Stimulated activated naive CD8-positive, alpha-beta T cell treated with anti-CD3 and anti-CD28 coated beads, Interleukin-15, Interleukin-2, amounts not matched to agents 100 ng/mL and 50 ng/mL, for 24 hours (primary cell): ENCODE data around the gene GANAB.
A peak's percentile ranks its signal among the peaks of the same experiment; 100 is the strongest.
"Not testable (repeated sequence)": the region's sequence is repeated elsewhere in the genome, so short reads cannot be mapped to it uniquely, and the experiment has no call there.

Experiments
- H3K27ac Mint-ChIP-seq: one replicate; pipeline ENCODE4 v1.8.0; 2021; ENCODE audit warnings: mild to moderate bottlenecking, mixed read lengths
- H3K27me3 Mint-ChIP-seq: one replicate; pipeline ENCODE4 v1.8.0; 2021; ENCODE audit warnings: mixed read lengths
- H3K36me3 Mint-ChIP-seq: one replicate; pipeline ENCODE4 v1.8.0; 2021; ENCODE audit warnings: low read depth, mixed read lengths
- H3K4me1 Mint-ChIP-seq: one replicate; pipeline ENCODE4 v1.8.0; 2021; ENCODE audit warnings: low read depth, mixed read lengths
- H3K4me3 Mint-ChIP-seq: one replicate; pipeline ENCODE4 v1.8.0; 2021; ENCODE audit warnings: mild to moderate bottlenecking, mixed read lengths
- H3K9me3 Mint-ChIP-seq: one replicate; pipeline ENCODE4 v1.8.0; 2021; ENCODE audit warnings: mixed read lengths

The GANAB gene

DNA sequence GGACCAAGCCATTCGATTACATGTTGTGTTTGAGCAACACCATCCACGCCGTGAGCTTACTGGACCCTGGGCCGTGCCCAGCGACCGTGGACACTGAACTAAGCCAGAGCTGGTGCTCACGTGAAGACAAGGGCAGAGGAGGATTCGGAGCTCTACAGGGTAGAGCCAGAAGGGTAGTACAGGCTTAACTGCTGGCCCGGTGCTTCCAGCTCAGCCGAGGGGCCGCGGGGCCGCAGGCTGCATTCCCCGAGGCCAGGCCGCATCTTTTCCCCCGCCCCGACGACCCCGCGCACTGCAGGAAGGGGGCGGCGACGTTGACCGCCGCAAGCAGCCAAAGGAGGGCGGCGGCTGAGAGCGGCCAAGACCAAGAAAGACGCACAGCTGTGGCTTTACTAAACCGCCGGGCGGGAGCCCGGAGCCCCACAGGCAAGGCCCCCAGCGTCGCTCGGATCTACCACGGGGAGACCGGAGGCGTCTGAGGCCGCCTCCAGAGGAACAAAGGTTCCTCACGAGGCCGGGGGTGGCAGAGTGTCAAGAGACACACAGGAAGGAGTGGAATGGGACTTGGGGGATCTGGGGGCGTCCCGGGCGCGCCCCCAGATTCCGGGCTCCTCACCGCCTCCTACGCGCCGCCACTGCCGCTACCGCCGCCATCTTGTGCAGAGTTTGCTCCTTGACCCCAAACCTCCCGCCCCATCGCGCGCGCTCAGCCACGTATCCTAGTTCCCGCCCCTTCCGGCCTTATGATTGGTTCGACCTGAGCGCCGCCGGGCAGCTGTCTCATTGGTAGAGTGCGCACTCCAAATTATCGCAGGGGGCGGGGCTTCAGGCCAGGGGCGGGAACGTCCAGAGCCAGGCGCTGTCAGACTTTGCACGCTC lies at the start of gene GANAB:
TSS of gene GANAB (minus strand) at position 668 of the 879 bp plus-strand sequence. CDS start at position 654, 14 bp downstream.
- Mint-ChIP-seq H3K27ac (peak within 1 kb of the TSS; percentile 99), H3K4me3 (peak within 1 kb of the TSS; percentile 100), H3K4me1 (peaks cover 42% of the 10 kb centered on the region), H3K27me3 (no peaks in the 10 kb centered on the region), H3K36me3 (peaks cover 27% of the 10 kb centered on the region), H3K9me3 (no peaks in the 10 kb centered on the region)

DNA sequence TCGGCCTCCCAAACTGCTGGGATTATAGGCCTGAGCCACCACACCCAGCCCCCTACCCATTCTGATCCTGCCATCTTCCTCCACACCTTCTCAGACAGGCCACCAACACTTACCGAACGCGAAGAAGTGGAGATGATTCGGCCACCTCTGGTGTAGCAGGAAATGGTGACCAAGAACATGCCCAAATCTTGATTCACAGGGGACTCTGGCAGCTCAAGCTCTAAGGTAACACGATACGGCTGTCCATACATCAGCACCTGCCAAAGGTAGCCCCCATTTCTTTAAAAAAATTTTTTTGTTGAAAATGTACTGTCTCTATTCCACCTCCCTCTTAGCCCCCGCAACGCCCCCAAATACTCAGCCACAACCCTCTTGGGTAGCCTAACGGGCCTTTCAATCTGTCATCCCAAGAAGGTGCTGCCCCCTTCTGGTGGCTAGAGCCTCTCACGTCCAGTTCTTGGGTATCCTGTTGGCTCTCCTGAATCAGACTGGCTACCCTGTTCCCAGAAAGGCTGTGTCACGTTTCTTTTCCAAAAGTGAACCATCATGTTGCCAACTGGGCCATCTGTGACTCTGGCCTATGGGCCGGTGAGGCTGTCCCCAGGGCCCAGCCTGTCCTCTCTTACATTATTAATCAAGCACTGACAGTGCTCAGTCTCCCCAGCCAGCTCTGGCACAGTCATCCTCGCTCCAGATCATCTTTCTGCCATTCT lies 48.2 kb upstream of the GANAB start:
- H3K4me1 Mint-ChIP-seq: peaks cover 7% of the 10 kb centered on the region
- no peak overlapping the region for H3K27ac Mint-ChIP-seq
- peaks cover 23% of the 10 kb centered on the region for H3K36me3 Mint-ChIP-seq
- H3K4me3 Mint-ChIP-seq: no peak overlapping the region
- no peaks in the 10 kb centered on the region for H3K9me3 Mint-ChIP-seq
- no peaks in the 10 kb centered on the region for H3K27me3 Mint-ChIP-seq

DNA sequence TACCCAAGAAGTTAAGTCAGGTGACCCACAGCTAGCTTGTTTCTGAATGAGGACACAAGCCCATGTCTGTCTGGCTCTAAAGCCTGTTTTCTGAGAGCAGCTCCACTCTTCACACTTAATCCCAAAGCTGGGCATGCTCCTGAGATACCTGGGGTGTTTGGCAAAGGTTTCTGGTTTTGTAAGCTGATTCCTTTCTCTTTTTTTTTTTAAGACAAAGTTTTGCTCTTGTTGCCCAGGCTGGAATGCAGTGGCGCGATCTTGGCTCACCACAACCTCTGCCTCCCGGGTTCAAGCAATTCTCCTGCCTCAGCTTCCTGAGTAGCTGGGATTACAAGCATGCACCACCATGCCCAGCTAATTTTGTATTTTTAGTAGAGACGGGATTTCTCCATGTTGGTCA lies 47.2 kb upstream of the GANAB start:
- H3K4me3 Mint-ChIP-seq, H3K27ac Mint-ChIP-seq, H3K9me3 Mint-ChIP-seq, H3K27me3 Mint-ChIP-seq, H3K4me1 Mint-ChIP-seq: not testable (repeated sequence)
- peaks cover 24% of the 10 kb centered on the region for H3K36me3 Mint-ChIP-seq

DNA sequence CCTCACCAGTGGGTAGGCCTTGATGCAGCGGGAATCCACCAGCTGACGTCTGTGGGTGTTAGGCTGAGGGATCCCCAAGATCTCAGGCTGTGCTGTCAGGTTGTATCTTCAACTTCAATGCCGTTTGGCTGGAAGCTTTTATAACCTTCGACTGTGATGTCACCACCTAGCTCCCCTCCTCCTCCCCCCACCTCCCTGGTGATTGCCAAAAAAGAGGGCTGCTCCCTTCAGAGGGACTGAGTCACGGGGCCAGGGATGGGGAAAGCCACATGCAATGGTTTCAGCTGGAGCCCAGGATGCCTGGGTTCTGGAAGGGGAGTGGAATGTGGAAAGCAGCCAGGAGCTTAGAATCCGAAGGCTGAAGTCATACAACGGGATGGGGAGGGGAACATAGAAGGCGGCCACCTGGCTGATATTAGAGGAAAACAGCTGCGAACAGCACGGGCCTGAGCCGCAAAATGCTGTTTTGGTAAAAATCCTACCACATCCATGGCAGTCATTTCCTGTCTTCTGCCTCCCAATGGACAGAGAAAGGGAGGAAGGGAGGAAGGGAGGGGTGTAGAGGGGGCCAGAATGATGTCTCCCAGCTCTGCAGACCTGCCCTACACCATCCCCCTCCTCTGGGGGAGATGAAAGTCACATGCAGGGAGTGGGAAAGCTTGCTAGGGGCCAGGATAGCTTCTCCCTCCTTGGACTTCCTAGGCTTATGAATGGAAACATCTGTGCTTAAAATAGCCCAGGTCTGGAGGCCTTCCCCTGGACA lies 43.2 kb upstream of the GANAB start, which contains the start of gene LRRN4CL:
TSS of gene LRRN4CL (minus strand) at position 110 of the 763 bp plus-strand sequence. CDS start 1,022 bp downstream, outside the sequence.
- no peaks in the 10 kb centered on the region for H3K9me3 Mint-ChIP-seq
- peaks cover 23% of the 10 kb centered on the region for H3K36me3 Mint-ChIP-seq
- H3K4me1 Mint-ChIP-seq: peaks cover 2% of the 10 kb centered on the region
- H3K27me3 Mint-ChIP-seq: peaks cover 9% of the 10 kb centered on the region
- H3K4me3 Mint-ChIP-seq: no peak within 1 kb of the TSS
- no peak within 1 kb of the TSS for H3K27ac Mint-ChIP-seq

DNA sequence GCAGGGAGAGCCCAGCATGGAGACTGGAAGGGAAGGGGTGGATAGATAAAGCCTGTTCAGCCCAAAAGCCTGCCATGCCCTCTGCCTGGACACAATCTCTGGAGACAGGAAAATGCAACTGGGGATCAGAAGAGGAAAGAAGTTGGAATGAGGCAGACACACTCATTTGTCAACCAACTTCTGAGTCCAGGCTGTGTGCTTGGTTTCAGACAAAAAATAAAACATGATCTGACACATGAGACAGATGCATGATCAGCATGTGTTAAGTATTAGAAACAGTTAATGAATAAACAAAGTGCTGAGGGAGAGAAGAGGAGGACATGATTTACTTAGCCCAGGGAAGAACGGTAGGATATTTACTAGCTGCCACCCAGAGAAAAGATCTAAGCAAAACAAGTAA lies 42.1 kb upstream of the GANAB start:
- Mint-ChIP-seq H3K4me1 (no peaks in the 10 kb centered on the region), H3K27ac (no peak overlapping the region), H3K27me3 (peaks cover 9% of the 10 kb centered on the region), H3K9me3 (no peaks in the 10 kb centered on the region), H3K4me3 (no peak overlapping the region), H3K36me3 (peaks cover 23% of the 10 kb centered on the region)

DNA sequence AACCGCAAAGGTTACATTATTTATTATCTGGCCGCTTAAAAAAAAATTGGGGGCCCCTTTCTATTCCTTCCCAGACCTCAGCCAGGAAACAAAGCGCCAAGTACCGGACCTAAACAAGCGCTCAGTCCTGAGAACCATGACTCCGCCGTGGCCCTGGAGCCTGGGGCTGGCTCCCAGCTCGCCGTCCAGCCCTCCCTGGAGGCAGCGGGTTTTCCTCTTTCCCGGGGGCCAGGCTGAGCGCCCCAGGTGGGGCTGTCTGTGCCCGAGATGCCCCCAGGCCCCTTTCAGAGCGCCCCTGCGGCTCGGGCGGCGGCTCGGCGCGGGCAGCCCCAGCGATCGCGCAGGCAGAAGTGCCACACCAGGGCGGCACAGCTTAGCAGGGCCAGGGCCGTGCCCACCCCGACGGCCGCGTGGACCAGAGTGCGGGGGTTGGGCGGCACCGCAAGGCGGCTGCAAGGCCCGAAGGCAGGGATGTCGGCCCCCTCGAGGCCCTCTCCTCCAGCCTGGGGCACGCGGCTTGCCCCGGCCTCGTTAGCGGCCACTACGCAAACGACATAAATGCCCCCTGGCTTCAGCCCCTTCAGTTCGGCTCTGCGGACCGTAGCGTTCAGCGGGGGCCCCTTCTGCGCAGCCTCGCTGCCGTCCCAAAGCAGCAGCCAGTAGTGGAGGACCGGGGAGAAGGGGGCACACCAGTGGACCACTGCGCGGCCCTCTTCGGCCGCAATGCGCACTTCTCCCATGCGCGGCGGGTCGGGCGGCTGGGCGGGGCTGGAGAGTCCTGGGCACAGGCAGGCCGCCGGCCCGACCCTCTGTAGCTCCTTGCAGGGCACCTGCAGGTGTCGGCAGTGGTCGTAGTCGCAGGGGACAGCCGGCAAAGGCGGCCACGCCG lies 41.3 kb upstream of the GANAB start:
- H3K27ac Mint-ChIP-seq: no peak overlapping the region
- H3K4me1 Mint-ChIP-seq: no peaks in the 10 kb centered on the region
- peaks cover 20% of the 10 kb centered on the region for H3K36me3 Mint-ChIP-seq
- H3K4me3 Mint-ChIP-seq: no peak overlapping the region
- H3K9me3 Mint-ChIP-seq: no peaks in the 10 kb centered on the region
- H3K27me3 Mint-ChIP-seq: peaks cover 9% of the 10 kb centered on the region

DNA sequence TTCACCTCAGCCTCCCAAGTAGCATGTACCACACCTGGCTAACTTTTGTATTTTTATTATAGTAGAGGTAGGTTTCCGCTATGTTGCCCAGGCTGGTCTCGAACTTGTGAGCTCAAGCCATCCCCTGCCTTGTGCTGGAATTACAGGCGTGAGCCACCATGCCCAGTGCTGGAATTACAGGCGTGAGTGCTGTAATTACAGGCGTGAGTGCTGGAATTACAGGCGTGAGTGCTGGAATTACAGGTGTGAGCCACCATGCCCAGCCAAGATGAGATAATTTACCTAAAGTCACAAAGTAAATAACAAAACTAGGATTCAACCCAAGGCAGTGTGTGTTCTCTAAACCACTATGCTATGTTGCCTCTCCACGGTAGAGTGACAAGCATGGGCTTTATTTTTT lies 36.1 kb upstream of the GANAB start:
- no peak overlapping the region for H3K4me3 Mint-ChIP-seq
- no peaks in the 10 kb centered on the region for H3K9me3 Mint-ChIP-seq
- peaks cover 22% of the 10 kb centered on the region for H3K4me1 Mint-ChIP-seq
- H3K27me3 Mint-ChIP-seq: peaks cover 5% of the 10 kb centered on the region
- no peak overlapping the region for H3K27ac Mint-ChIP-seq
- H3K36me3 Mint-ChIP-seq: peaks cover 6% of the 10 kb centered on the region

DNA sequence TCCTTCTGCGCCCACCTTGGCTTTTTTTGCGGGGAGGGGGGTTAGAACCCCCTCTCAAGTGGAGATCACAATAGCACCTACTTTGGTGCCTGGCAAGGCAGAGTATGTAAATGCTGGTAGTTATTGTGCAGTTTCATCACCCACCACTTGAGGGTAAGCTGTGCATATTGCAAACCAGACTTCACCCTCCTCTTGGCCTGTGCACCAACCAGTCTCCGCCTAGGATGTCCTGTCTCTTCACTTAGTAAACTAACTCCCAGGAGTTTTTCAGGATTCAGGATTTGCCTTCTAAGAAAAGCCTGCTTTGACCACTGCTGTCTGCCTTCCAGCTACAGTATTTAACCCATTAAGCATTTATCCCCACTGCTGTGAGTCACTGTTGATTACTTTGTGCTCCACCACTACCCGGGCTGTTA lies 34.4 kb upstream of the GANAB start:
- H3K4me1 Mint-ChIP-seq: peaks cover 29% of the 10 kb centered on the region
- H3K27ac Mint-ChIP-seq: peak overlapping the region; percentile 51
- H3K27me3 Mint-ChIP-seq: no peaks in the 10 kb centered on the region
- H3K4me3 Mint-ChIP-seq: no peak overlapping the region
- H3K9me3 Mint-ChIP-seq: no peaks in the 10 kb centered on the region
- peaks cover 17% of the 10 kb centered on the region for H3K36me3 Mint-ChIP-seq

DNA sequence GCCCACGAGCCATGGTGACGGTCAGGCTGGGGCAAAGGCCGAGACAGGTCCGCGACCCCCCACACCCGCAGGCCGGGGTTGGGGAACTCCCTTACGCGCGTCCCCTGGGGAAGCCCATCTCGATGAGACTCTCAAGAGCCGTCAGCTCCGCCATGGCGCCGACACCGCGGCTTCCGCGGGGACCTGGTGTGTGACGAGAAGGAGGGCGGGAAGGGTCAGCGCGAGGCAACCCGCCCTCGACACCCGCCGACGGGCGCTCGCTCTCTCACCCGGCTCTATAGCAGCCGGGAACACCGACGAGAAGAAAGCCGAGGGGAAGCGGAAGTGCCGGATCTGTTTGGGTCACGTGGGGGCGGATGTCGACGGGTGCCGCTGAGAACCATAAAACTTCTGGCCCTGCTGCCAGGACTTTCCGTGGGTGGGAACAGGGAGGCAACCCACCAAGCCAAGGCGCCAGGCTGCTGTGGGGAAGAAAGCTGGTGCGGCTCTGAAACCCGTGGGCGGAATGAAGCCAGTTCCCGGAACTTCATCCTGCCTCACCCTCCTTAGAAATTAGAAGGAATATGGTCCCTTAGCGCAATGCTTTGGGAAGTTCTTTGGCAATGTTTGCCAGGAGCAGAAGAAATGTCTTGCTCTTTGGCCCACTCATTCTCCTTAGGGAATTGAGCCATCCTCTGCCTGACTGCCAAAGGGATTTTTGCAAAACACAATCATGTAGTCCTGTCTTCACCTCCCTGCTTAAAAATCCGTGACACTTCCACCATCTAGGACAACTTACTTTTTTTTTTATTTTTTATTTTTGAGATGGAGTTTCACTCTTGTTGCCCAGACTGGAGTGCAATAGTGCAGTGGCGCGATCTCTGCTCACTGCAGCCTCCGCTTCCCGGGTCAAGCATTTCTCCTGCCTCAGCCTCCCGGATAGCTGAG lies 32.6 kb upstream of the GANAB start, which contains the start of gene UBXN1:
TSS of gene UBXN1 (minus strand) at position 304 of the 927 bp plus-strand sequence. CDS start at position 154, 150 bp downstream.
- peak within 1 kb of the TSS; percentile 92 for H3K27ac Mint-ChIP-seq
- H3K36me3 Mint-ChIP-seq: peaks cover 25% of the 10 kb centered on the region
- no peaks in the 10 kb centered on the region for H3K27me3 Mint-ChIP-seq
- H3K4me3 Mint-ChIP-seq: peak within 1 kb of the TSS; percentile 88
- no peaks in the 10 kb centered on the region for H3K9me3 Mint-ChIP-seq
- peaks cover 33% of the 10 kb centered on the region for H3K4me1 Mint-ChIP-seq

DNA sequence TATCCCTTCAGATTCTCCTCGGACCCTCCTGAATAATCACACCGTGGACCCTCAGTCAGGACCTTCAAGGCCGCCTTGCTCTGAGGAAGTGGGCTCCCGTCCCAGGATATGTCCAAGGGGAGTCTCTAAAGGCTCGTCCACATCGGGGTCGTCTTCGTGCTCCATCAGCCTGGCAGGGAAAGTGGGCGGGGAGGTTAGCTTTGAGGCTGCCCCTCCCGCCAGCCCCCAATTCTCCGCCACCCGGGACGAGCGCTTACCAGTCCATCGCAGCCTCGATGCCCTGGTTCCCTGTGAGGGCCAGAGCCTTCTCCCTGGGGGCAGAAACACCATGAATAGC lies 32.0 kb upstream of the GANAB start:
- H3K4me3 Mint-ChIP-seq: peak overlapping the region; percentile 88

DNA sequence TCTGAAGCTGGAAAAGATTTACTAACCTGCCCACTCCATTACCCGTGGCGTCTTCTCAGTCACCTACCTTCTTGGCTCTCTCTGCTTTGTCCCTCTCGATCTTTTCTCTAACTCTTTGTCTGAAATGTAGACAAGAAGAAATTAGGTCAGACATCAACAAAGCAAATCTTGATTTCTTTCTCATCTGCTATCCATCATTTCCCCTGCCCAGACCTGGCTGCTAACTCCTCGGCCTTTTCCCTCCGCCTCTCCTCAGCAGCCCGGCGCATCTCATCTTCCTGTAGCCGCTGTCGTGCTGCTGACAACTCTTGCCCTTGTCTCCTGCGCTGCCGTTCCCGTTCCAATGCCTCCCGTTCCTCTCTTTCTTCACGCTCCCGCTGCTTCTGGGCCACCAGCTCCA lies 31.3 kb upstream of the GANAB start:
- Mint-ChIP-seq H3K9me3 (no peaks in the 10 kb centered on the region), H3K4me3 (peak overlapping the region; percentile 88), H3K27me3 (no peaks in the 10 kb centered on the region), H3K4me1 (peaks cover 45% of the 10 kb centered on the region), H3K36me3 (peaks cover 25% of the 10 kb centered on the region), H3K27ac (peak overlapping the region; percentile 92)

More for the DNA sequence above, 32.0 kb upstream of the GANAB start:
- H3K4me1 Mint-ChIP-seq: peaks cover 38% of the 10 kb centered on the region
- H3K27me3 Mint-ChIP-seq: no peaks in the 10 kb centered on the region
- H3K36me3 Mint-ChIP-seq: peaks cover 25% of the 10 kb centered on the region
- H3K27ac Mint-ChIP-seq: peak overlapping the region; percentile 92
- no peaks in the 10 kb centered on the region for H3K9me3 Mint-ChIP-seq

DNA sequence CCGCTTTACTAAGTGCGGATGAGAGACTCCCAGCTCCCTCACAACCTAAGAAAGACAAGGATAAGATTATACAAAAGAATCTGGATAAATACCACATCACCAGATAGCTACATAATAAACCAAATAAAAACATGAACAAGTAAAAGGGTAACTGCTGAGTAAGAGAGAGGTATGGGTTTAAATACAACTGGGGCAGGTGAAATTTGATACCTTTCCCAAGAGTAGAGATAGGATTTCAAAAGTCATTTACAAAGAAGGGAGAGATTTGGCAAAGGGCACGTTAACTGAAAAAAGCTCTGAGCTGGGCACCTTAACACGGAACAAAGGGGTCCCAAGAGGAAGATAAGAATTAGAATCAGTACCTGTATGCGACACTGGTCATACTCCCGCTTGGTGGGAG lies 30.7 kb upstream of the GANAB start:
- peak overlapping the region; percentile 88 for H3K4me3 Mint-ChIP-seq
- no peaks in the 10 kb centered on the region for H3K9me3 Mint-ChIP-seq
- peaks cover 26% of the 10 kb centered on the region for H3K36me3 Mint-ChIP-seq
- H3K27me3 Mint-ChIP-seq: no peaks in the 10 kb centered on the region
- H3K4me1 Mint-ChIP-seq: peaks cover 50% of the 10 kb centered on the region
- H3K27ac Mint-ChIP-seq: peak overlapping the region; percentile 67

DNA sequence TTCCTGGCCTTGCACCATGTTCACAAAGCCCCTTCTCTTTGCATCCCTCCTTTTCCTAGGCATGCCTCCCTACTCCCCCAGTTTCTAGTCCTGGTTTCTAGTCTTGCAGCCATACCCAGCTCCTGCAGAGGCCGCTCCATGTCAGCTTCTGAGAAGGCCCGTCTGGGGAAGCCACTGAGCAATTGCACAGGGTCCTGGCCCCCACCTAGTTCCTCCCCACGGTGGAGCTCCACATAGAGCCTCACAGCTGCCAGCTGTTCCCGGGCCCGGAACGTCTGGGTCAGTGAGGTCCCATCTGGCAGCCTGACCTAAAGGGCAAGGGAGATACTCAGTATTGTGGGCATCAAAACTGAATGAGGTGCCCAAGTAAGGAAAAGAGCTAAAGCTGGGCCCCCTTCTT lies 30.3 kb upstream of the GANAB start:
- Mint-ChIP-seq H3K9me3 (no peaks in the 10 kb centered on the region), H3K27me3 (no peaks in the 10 kb centered on the region), H3K27ac (peak overlapping the region; percentile 67), H3K36me3 (peaks cover 31% of the 10 kb centered on the region), H3K4me1 (peaks cover 51% of the 10 kb centered on the region), H3K4me3 (peak overlapping the region; percentile 88)
